Measurements from ENCODE around the gene STAG1. TPM values are rescaled to one million over a fixed set of nuclear protein-coding genes. Genes with fewer than 3 reads are reported as not detected.

The STAG1 gene
- total and polyA plus RNA-seq, 9 donors, result 18.7 to 66.3 (median 55.8) TPM

- Histone ChIP-seq H3K27ac (no peak overlapping the region), H3K9me3 (no peaks in the 10 kb centered on the region), H3K36me3 (no peaks in the 10 kb centered on the region), H3K4me1 (ENCODE audit: insufficient read depth) (no peaks in the 10 kb centered on the region), H3K4me3 (no peak overlapping the region), H3K27me3 (no peaks in the 10 kb centered on the region)
- WGBS, 3 donors, result 89 to 91% (median 90%) methylated on average over 2 of the region's 2 CpGs
- no peak for TF ChIP-seq POLR2A (IDR thresholded peaks at IDR 0.05)
- no peak for TF ChIP-seq EP300 (IDR thresholded peaks at IDR 0.05)
- TF ChIP-seq, protein P1, sequence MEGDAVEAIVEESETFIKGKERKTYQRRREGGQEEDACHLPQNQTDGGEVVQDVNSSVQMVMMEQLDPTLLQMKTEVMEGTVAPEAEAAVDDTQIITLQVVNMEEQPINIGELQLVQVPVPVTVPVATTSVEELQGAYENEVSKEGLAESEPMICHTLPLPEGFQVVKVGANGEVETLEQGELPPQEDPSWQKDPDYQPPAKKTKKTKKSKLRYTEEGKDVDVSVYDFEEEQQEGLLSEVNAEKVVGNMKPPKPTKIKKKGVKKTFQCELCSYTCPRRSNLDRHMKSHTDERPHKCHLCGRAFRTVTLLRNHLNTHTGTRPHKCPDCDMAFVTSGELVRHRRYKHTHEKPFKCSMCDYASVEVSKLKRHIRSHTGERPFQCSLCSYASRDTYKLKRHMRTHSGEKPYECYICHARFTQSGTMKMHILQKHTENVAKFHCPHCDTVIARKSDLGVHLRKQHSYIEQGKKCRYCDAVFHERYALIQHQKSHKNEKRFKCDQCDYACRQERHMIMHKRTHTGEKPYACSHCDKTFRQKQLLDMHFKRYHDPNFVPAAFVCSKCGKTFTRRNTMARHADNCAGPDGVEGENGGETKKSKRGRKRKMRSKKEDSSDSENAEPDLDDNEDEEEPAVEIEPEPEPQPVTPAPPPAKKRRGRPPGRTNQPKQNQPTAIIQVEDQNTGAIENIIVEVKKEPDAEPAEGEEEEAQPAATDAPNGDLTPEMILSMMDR (IDR thresholded peaks at IDR 0.05), result no peak
- DNase-seq, result no peak
- intact Hi-C loops (cut with DNase I), result no loop called here
These were observed 398.7 kb downstream of the STAG1 start for GRCh38 chr3:136353461-136353860.

- H3K27ac ChIP-seq, result no peak overlapping the region
- H3K27me3 ChIP-seq, result no peaks in the 10 kb centered on the region
- TF ChIP-seq POLR2A (IDR thresholded peaks at IDR 0.05) (no peak), EP300 (IDR thresholded peaks at IDR 0.05) (no peak)
- TF ChIP-seq, protein P1 (IDR thresholded peaks at IDR 0.05), result no peak
- DNase-seq, result no peak
- no peaks in the 10 kb centered on the region for H3K9me3 ChIP-seq
- intact Hi-C loops (cut with DNase I), result no loop called here
- 73 to 81% (median 80%) methylated on average over 3 of the region's 3 CpGs for WGBS, 3 donors
- H3K4me1 ChIP-seq (ENCODE audit: insufficient read depth), result no peaks in the 10 kb centered on the region
- H3K36me3 ChIP-seq, result no peaks in the 10 kb centered on the region
- H3K4me3 ChIP-seq, result no peak overlapping the region
These were observed 400.3 kb downstream of the STAG1 start for GRCh38 chr3:136351905-136352304.

DNA sequence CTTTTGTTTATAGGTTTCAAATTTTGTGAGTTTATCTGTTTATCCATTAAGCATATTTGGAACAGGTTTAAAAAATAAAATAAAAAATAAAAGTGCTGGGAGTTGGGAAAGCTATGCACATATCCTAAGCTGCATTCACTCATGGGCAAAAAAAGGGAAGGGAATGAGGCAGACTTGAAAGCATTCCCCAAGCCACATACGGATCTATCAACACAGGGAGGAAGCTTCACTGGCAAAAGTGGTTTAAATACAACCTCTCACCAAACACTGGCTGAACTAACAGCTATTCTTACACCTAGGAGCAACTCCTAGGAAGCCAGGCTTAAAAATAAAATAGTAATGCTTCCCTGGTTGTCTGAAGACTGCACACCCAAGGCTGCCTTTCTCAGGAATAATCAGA, 400.8 kb downstream of the STAG1 start:
- DNase-seq, result no peak
- TF ChIP-seq, protein P1 (IDR thresholded peaks at IDR 0.05), result no peak
- TF ChIP-seq EP300 (IDR thresholded peaks at IDR 0.05) (no peak), POLR2A (IDR thresholded peaks at IDR 0.05) (no peak)
- Histone ChIP-seq H3K9me3 (no peaks in the 10 kb centered on the region), H3K4me3 (no peak overlapping the region), H3K4me1 (ENCODE audit: insufficient read depth) (no peaks in the 10 kb centered on the region), H3K27ac (no peak overlapping the region), H3K27me3 (no peaks in the 10 kb centered on the region), H3K36me3 (no peaks in the 10 kb centered on the region)
- intact Hi-C loops (cut with DNase I), result no loop called here
- WGBS, 3 donors, result 31 to 40% (median 38%) methylated on average over 1 of the region's 1 CpG

DNA sequence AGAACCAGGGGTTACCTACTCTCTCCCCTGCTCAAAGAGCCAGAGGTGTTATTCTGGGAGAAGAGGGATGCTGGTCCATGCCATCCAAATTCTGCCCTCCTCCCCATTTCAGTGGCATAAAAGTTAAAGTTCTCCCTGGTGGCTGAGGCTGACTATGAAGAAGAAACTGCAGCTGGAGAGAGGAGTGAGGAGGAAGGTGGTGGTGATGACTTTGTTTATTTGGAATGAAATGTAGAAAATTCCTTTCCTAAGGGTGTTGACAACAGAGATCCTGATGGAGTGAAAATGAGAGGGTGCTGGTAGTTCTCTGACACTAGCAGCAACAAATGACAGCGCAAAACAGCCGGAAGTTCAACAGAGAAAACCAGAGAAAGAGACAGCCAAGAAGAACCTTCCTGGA, 401.6 kb downstream of the STAG1 start:
- WGBS, 3 donors, result 59 to 79% (median 71%) methylated on average over 2 of the region's 2 CpGs
- DNase-seq, result no peak
- Histone ChIP-seq H3K9me3 (no peaks in the 10 kb centered on the region), H3K4me3 (no peak overlapping the region), H3K4me1 (ENCODE audit: insufficient read depth) (no peaks in the 10 kb centered on the region), H3K36me3 (no peaks in the 10 kb centered on the region), H3K27me3 (no peaks in the 10 kb centered on the region), H3K27ac (peak overlapping the region in 1 of 2 donors; percentile 24)
- intact Hi-C loops (cut with DNase I), result no loop called here
- TF ChIP-seq, protein P1 (IDR thresholded peaks at IDR 0.05), result no peak
- TF ChIP-seq POLR2A (IDR thresholded peaks at IDR 0.05) (no peak), EP300 (IDR thresholded peaks at IDR 0.05) (no peak)
